AG04450 (cell line): Measurements from ENCODE around the gene NEDD4L. TPM values are rescaled to one million over a fixed set of nuclear protein-coding genes. Genes with fewer than 3 reads are reported as not detected.

Source experiments
- CTCF ChIA-PET: fragments of 300-600, 350-600 bp; formaldehyde crosslinking; extraction: SDS; loops from one replicate; lab custom pipeline; 2022; ENCODE audit warnings: antibody characterized with exemption, inconsistent platforms; lab: Charles Lee
- POLR2A ChIA-PET: fragments of 350-600 bp; formaldehyde crosslinking; extraction: SDS; loops from one replicate; lab custom pipeline; 2021; ENCODE audit warnings: antibody characterized with exemption, inconsistent platforms; lab: Yijun Ruan, JAX
- DNase-seq: peaks from one replicate; pipeline ENCODE4 v3.0.0-alpha.2; 2011; ENCODE audit warnings: low read depth, low spot score
- H3K27ac ChIP-seq: one replicate; pipeline ENCODE4 v1.5.1; 2012; ENCODE audit warnings: low read depth, low read length, control low read depth
- H3K27me3 ChIP-seq: one replicate; pipeline ENCODE4 v1.6.0; 2012; ENCODE audit warnings: low read length; ENCODE audit not compliant: control insufficient read depth, insufficient read depth
- H3K4me3 ChIP-seq: 2 replicates; pipeline ENCODE4 v1.5.1; 2011; ENCODE audit warnings: mild to moderate bottlenecking, low read depth, low read length, control low read depth
- H3K9me3 ChIP-seq: 2 replicates; pipeline ENCODE4 v1.5.1; 2012; ENCODE audit warnings: low read length; ENCODE audit not compliant: control insufficient read depth, insufficient read depth
- CTCF ChIP-seq: IDR thresholded peaks from 2 replicates; pipeline ENCODE4 v1.5.1; 2011; ENCODE audit warnings: low read depth, low read length, control low read depth, inconsistent platforms
- polyA plus RNA-seq: library from polyadenylated mRNA; depleted of rRNA; stranded (reverse); fragments of >200 nt; gene quantifications from 2 replicates; pipeline ENCODE4 v1.2.3, GENCODE V29; 2011

Gene NEDD4L
- polyA plus RNA-seq, 1 experiment: 15.0 TPM

DNA sequence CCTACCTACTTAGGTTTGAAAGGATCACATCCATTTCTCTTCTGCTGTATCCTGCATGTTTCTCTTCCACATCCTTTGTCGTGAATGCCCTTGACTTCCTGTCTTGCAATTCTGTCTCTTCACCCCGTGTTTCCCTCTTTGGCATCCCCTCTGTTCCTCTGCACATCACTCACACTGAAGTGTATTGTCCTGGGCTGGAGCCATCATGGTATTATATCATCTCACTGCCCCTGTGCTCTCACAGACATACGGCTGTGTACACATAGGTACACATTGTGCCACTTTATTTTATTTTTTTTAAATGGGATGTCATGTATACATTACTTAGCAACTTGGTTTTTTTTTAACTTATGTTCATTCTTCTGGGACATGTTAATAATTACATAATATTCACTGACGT, 293.3 kb downstream of the NEDD4L start:
- Histone ChIP-seq H3K27ac (no peak overlapping the region), H3K27me3 (no peaks in the 10 kb centered on the region), H3K9me3 (no peaks in the 10 kb centered on the region), H3K4me3 (no peak overlapping the region)
- ChIA-PET CTCF (interaction anchor here (1.5 kb wide), 1 partner anchor 427 kb away, joined by 4 read pairs; no protein-coding TSS in a partner anchor), POLR2A (no interaction called here)
- DNase-seq: no peak
- no peak for TF ChIP-seq CTCF

GRCh38 chr18:58337686-58338085, 293.7 kb downstream of the NEDD4L start:
- TF ChIP-seq CTCF: no peak
- CTCF ChIA-PET: no interaction called here
- no peak overlapping the region for H3K27ac ChIP-seq
- no peaks in the 10 kb centered on the region for H3K9me3 ChIP-seq
- no peak overlapping the region for H3K4me3 ChIP-seq
- POLR2A ChIA-PET: no interaction called here
- H3K27me3 ChIP-seq: no peaks in the 10 kb centered on the region
- DNase-seq: no peak

GRCh38 chr18:58338141-58338540, 294.1 kb downstream of the NEDD4L start:
- ChIA-PET POLR2A (no interaction called here), CTCF (no interaction called here)
- no peak for DNase-seq
- H3K27me3 ChIP-seq: no peaks in the 10 kb centered on the region
- no peak for TF ChIP-seq CTCF
- H3K4me3 ChIP-seq: no peak overlapping the region
- H3K9me3 ChIP-seq: no peaks in the 10 kb centered on the region
- no peak overlapping the region for H3K27ac ChIP-seq

- no peak for TF ChIP-seq CTCF
- Histone ChIP-seq H3K27ac (no peak overlapping the region), H3K4me3 (no peak overlapping the region), H3K9me3 (no peaks in the 10 kb centered on the region), H3K27me3 (no peaks in the 10 kb centered on the region)
- ChIA-PET CTCF (interaction anchor here (0.6 kb wide), 2 partner anchors 89 to 287 kb away, joined by 3 to 4 read pairs; no protein-coding TSS in a partner anchor), POLR2A (interaction anchor here (0.7 to 1.2 kb wide), 4 partner anchors 23 to 296 kb away, joined by 3 to 10 read pairs (median 6); no protein-coding TSS in a partner anchor)
- no peak for DNase-seq
These were observed 295.1 kb downstream of the NEDD4L start for GRCh38 chr18:58338961-58339592.

DNA sequence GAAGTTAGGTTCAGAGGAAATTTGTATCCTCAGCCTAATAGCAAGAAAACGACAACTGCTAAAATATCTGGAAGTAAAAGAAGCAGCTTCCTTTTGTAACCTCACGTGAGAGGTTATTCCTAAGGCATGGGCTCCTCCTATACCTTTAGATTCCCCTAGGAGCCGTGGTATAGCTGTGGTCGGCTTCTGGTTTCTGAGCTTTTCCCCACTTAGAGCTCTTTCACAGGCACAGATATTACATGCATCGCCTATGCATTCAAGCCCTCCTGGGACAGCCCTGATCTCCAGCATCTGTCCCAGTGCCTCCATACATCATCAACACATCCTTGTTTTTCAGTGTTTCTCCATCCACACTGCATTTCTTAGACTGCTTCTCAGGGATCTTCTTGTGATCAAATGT, 295.9 kb downstream of the NEDD4L start:
- Histone ChIP-seq H3K27me3 (no peaks in the 10 kb centered on the region), H3K4me3 (no peak overlapping the region), H3K27ac (no peak overlapping the region), H3K9me3 (no peaks in the 10 kb centered on the region)
- DNase-seq: no peak
- no peak for TF ChIP-seq CTCF
- CTCF ChIA-PET: interaction anchor here (0.6 to 1.3 kb wide), 2 partner anchors 9 to 218 kb away, joined by 3 read pairs; no protein-coding TSS in a partner anchor
- POLR2A ChIA-PET: no interaction called here
